HG02571 (cell line): ENCODE results near the gene KLF13.

ENCODE experiments used
- ATAC-seq: cut with Tn5 transposase; IDR thresholded peaks from one replicate; pipeline ENCODE4 v1.9.1; 2021; ENCODE audit warnings: mild to moderate bottlenecking, moderate library complexity; ENCODE audit not compliant: unreplicated experiment

KLF13 gene

GRCh38 chr15:31360843-31361763, 34.5 kb downstream of the KLF13 start:
- ATAC-seq = peak; percentile 54

GRCh38 chr15:31361764-31362515, 35.3 kb downstream of the KLF13 start:
- no peak for ATAC-seq

GRCh38 chr15:31362886-31363285, 36.3 kb downstream of the KLF13 start:
- no peak for ATAC-seq

DNA sequence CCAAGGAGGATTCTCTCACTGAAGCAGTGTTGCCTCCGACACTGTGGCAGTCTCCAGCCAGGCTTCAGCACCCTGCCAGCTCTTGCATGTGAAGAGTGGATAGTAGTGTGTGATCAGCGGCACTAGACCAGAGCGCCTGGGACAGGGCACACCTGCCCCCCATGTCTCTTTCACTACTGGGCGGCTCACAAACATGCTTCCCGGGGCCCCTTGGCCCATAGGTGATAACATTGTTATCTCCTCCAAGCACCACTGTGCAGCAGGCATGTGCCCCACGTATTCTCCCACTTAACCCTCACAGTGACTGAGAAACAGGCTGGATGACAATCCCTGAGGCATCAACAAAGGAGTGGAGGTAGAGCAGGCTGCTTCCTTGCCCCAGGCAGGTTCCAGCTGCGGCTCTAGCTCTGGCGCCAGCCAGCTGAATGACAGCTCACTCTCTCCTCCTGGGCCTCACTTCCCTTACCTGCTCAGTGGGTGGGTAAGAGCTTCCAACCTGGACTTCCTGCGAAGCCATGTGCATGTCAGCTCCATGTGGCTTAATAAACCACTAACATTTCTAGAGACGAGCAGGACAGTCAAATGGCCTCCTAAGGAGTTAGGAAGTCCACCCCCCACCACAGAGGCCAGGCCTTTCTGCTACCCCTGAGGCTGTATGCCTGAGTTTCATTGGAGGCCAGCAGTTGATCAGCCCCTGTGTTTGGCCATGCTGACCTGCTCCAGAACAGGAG, 37.8 kb downstream of the KLF13 start:
- no peak for ATAC-seq

DNA sequence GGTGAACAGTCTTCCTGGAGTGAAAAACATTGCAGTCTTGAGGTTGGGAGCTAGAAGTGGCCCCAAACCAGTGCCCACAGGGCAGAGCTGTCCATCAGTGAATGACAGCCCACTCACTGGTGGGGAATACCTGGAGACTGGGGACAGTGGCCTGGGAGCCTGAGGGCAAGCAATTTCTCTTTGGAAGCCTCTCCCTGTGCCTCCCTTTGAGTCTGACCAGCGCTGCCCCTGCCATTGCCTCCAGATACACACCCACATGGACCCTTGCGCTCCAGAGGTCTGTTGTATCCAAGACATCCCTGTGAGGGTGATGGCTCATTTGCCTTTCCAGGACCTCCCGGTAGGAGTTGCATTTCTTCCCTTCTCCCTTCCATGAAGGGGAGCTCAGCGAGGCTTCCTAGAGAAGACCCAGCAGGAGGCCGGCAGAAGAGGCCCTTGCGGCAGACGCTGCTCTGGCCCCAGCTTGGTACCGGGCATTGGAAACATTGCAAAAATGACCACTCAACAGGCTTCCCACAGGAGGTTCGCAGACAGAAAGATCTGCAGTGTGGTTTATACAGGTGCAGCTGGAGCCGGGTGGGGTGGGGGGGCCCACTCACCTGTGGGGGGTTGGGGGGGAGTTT, 38.5 kb downstream of the KLF13 start:
- ATAC-seq = no peak

DNA sequence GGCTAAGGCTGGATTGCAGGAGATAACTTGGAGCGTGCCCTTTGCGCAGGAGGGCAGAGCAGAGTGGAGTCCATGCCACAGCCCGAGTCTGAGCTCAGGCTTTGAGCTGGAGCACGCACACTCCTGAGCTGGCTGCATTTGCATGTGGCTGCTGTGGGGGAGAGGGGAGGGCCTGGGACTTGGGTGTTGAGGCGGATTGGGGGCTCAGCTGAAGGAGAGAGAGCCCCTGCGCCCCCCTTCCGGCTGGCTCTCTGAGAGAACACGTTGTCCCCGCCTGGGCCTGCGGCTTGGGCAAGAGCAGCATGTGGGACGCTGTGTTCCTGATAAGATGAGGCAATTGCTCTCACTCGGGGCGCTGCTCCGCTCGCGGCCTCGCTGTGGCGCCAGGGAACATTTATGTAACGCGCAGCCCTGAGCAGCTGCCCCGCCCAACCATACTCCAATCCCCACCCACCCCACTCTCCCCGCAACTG, 39.1 kb downstream of the KLF13 start:
- no peak for ATAC-seq

DNA sequence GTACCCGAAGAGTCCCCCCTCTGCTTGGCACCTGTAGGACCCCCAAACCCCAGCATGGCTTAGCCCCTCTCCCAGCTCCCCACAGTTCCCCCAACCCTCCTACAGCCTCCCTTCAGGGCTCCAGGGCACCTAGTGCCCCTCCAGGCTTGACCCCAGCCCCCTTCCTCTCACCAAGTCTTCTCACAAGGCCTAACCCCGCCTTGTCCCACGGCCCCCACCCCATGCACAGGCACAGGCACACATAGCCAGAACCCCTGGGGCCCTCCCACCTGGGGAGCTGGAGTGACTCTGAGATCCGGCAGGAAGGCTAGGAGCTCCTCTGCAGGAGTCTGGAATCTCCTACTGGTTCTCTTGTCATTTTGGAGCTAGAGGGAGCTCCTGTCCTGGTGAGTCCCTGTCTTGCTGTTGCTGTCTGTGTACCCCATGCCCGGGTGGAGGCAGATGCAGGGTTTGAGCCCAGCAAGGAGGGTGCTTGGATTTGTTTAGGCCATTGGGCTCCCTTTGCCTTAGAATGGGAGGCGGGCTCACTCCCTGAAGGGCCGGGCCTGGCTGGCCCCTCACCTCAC, 39.6 kb downstream of the KLF13 start:
- ATAC-seq = no peak

- no peak for ATAC-seq
These were observed 40.5 kb downstream of the KLF13 start for GRCh38 chr15:31367021-31367729.

DNA sequence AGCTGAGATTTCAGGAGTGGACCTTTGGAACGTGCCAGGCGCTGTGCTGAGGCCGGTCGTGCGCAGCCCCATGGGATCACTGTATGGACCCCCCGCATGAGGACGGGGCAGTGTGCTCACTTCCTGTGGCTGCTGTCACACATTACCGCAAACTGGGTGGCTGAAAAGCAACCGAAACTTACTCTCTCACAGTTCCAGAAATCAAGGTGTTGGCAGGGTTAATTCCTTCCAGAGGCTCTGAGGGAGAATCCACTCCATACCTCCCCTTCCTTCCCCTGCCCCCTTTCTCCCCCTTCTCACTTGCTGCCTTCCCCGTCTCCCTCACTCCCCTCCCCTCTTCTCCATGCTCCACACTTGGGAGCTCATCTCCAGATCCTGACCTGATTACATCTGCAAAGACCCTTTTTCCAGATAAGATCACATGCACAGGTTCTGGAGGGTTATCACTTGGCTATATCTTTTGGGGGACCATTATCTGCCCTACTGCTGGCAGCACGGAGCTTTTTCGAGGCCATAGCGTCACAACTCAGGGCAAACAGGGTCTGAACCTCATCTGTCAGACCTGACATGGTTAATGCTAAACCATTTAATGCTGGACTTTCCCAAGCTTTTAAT, 41.2 kb downstream of the KLF13 start:
- no peak for ATAC-seq

DNA sequence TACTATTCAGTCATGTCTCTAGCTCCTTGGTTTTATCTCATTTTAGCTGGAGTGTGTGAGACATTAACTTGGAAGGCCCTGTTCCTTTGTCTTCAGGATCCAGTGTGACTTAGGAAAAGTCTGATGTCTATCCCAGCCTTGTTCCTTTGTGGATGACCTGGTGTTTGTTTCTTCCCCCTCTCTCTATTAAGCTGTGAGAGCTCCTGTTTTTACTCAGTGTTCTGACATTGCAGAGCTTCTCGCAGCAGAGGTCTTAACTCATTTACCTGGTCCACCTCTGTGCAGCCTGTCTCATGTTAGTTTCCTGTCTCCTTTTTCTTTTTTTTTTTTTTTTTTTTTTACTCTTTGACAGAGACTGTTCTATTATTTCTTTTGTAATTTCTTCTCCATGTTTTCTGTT, 43.1 kb downstream of the KLF13 start:
- no peak for ATAC-seq

DNA sequence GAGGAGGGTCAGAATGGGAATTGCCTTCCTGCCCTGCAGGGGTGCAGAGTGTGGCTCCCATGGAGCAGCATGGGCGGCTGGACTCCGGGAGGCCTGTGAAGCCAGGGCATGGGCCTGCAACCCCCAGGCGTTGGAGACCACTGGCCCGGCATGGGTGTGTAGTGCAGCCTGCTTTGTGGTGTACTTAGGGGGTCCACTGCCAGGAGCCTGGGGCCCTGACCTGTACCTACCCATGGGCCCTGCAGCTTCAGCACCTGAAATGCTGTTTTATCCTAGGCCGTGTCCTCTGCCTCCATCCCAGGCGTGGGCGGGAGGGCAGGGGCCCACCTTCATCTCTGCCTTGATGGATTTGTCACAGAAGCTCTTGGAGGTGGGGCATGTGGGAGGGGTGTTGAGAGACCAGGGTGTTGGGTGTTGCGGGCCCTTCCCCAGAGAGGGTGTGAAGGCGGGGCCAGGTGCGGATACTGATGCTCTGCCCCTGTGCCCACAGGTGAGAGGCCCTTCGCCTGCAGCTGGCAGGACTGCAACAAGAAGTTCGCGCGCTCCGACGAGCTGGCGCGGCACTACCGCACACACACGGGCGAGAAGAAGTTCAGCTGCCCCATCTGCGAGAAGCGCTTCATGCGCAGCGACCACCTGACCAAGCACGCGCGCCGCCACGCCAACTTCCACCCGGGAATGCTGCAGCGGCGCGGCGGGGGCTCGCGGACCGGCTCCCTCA, 45.0 kb downstream of the KLF13 start:
- ATAC-seq = no peak

GRCh38 chr15:31372635-31373091, 46.0 kb downstream of the KLF13 start:
- no peak for ATAC-seq

DNA sequence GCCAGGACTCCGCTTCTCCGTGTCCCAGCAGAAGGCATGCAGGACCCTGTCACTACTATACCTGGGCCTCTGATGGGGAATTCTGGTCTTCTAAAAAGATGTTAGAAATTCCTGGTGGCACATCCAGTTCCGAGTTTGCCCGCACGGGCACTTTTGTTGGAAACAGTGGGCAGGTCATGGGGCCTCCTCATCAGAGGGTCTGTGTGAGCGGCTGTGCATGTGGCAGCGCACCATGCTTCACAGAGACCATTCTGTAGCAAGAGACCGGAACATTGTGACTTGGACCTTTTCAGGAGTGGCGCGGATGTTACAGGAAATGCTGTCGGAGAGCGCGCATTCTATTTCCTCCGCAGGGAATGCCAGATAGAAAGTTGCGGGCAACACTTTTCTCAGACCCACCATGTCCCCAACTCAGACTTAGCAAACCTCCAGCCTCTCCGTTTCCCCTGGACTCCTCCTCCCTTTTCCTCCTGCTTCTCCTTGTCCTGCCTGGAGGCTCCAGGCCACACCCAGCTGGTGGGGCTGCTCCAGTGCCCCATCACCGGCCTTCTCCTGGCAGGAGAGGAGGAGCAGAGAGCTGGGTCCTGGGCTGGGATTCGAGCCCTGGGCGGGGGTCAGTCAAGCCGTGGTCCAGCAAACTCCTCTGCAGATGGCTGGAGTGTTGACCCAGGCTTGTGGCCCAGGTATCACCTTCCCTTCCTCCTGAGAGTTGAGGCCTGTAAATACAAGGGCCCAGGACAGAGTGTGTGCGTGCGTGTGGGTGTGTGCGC, 46.6 kb downstream of the KLF13 start:
- ATAC-seq = no peak

- ATAC-seq = no peak
These were observed 47.3 kb downstream of the KLF13 start for GRCh38 chr15:31373970-31374369.

GRCh38 chr15:31374489-31374888, 47.9 kb downstream of the KLF13 start:
- ATAC-seq = no peak

DNA sequence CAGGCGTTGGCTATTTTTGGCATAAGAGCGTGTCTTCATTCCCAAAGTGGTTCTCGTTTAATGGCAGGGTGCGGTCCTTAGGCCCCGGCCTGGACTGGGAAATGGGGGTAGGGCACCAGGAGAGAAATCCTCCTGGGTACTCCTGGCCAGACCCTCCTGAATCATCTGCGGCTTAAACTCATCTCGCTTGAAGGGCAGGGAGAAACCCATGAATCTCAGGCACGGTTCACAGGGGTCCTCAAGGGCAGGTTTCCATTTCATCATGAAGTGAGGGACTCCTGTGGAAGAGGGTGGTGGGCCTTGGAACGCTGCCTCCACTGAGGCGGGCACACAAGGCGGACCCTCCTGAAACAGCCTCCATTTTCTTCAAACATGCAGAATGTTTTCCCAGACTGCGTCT, 48.4 kb downstream of the KLF13 start:
- ATAC-seq = no peak

GRCh38 chr15:31375772-31376171, 49.1 kb downstream of the KLF13 start:
- ATAC-seq = no peak

DNA sequence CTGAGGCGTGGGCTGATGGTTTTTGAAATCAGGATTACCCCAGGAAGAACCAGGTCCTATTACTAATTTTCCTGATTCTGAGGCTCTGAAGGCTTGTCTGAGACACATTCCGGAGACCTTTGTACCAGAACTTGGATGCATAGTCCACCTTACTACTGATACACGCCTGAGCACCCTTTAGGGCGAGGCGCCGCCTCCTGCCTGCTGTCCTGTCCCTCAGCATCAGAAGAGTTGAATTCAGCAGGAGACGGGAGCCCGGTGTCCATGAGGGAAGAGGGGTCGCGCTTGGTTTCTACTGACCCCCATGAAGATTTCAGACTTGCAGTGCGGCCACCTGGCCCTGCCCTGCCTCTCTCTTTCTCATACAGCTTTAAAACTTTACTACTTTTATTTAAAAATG, 49.9 kb downstream of the KLF13 start:
- ATAC-seq = no peak
